ENCODE data around the gene SURF2. TPM values are rescaled to one million over a fixed set of nuclear protein-coding genes. Genes with fewer than 3 reads are reported as not detected.
"Not testable (repeated sequence)": the region's sequence is repeated elsewhere in the genome, so short reads cannot be mapped to it uniquely, and the experiment has no call there.

SURF2 gene
- total and polyA plus RNA-seq, 5 donors: 11.3 to 23.4 (median 12.8) TPM

GRCh38 chr9:133327021-133327420 is 29.3 kb upstream of the SURF2 start:
- intact Hi-C loops (cut with DNase I): loop anchor here in 3 of 4 donors (5.0 to 10.0 kb wide), 3 partner anchors 135 to 142 kb away; no protein-coding TSS in a partner anchor
- WGBS: 90% methylated on average over 6 of the region's 6 CpGs
- not testable (repeated sequence) for H3K4me3 ChIP-seq (ENCODE audit: low read length)

GRCh38 chr9:133327834-133328484 is 28.4 kb upstream of the SURF2 start:
- WGBS: 89% methylated on average over 10 of the region's 10 CpGs
- intact Hi-C loops (cut with DNase I): loop anchor here in 3 of 4 donors (5.0 to 10.0 kb wide), 3 partner anchors 136 to 143 kb away; no protein-coding TSS in a partner anchor
- peak in 1 of 2 donors; percentile 22 for ATAC-seq

More at GRCh38 chr9:133327021-133327420, 29.3 kb upstream of the SURF2 start:
- not testable (repeated sequence) for H3K4me1 ChIP-seq (ENCODE audit: control insufficient read depth, insufficient read depth, low read length); DNase-seq; ATAC-seq; H3K27ac ChIP-seq (ENCODE audit: low read length); H3K9me3 ChIP-seq (ENCODE audit: control insufficient read depth, low read length); H3K27me3 ChIP-seq (ENCODE audit: control insufficient read depth, insufficient read depth)

GRCh38 chr9:133329306-133330156 is 26.8 kb upstream of the SURF2 start:
- not testable (repeated sequence) for ATAC-seq; H3K27ac ChIP-seq (ENCODE audit: low read length); H3K27me3 ChIP-seq (ENCODE audit: control insufficient read depth, insufficient read depth); H3K9me3 ChIP-seq (ENCODE audit: control insufficient read depth, low read length); H3K4me3 ChIP-seq (ENCODE audit: low read length); H3K4me1 ChIP-seq (ENCODE audit: control insufficient read depth, insufficient read depth, low read length)
- 53% methylated on average over 21 of the region's 21 CpGs for WGBS
- peak in 2 of 3 donors; percentile 72 to 75 for DNase-seq
- intact Hi-C loops (cut with DNase I): loop anchor here (5.0 to 10.0 kb wide), 3 partner anchors 137 to 145 kb away; no protein-coding TSS in a partner anchor

More at GRCh38 chr9:133327834-133328484, 28.4 kb upstream of the SURF2 start:
- Histone ChIP-seq H3K27ac (ENCODE audit: low read length) (no peak overlapping the region), H3K9me3 (ENCODE audit: control insufficient read depth, low read length) (no peaks in the 10 kb centered on the region), H3K27me3 (ENCODE audit: control insufficient read depth, insufficient read depth) (no peaks in the 10 kb centered on the region), H3K4me1 (ENCODE audit: control insufficient read depth, insufficient read depth, low read length) (no peaks in the 10 kb centered on the region), H3K4me3 (ENCODE audit: low read length) (no peak overlapping the region)
- no peak for DNase-seq

GRCh38 chr9:133331221-133331620 is 25.1 kb upstream of the SURF2 start:
- ATAC-seq (no peak), DNase-seq (no peak)
- 87% methylated on average over 19 of the region's 19 CpGs for WGBS
- Histone ChIP-seq H3K27ac (ENCODE audit: low read length) (no peak overlapping the region), H3K4me1 (ENCODE audit: control insufficient read depth, insufficient read depth, low read length) (peaks cover 3% of the 10 kb centered on the region), H3K4me3 (ENCODE audit: low read length) (no peak overlapping the region), H3K9me3 (ENCODE audit: control insufficient read depth, low read length) (no peaks in the 10 kb centered on the region), H3K27me3 (ENCODE audit: control insufficient read depth, insufficient read depth) (no peaks in the 10 kb centered on the region)
- intact Hi-C loops (cut with DNase I): loop anchor here in 1 of 4 donors (5.0 kb wide), 1 partner anchor 144 kb away; no protein-coding TSS in a partner anchor

- Histone ChIP-seq H3K4me1 (ENCODE audit: control insufficient read depth, insufficient read depth, low read length) (peaks cover 3% of the 10 kb centered on the region), H3K9me3 (ENCODE audit: control insufficient read depth, low read length) (no peaks in the 10 kb centered on the region), H3K4me3 (ENCODE audit: low read length) (no peak overlapping the region), H3K27ac (ENCODE audit: low read length) (no peak overlapping the region), H3K27me3 (ENCODE audit: control insufficient read depth, insufficient read depth) (no peaks in the 10 kb centered on the region)
- ATAC-seq (no peak), DNase-seq (peak in 1 of 3 donors; percentile 60)
- intact Hi-C loops (cut with DNase I): loop anchor here in 1 of 4 donors (5.0 kb wide), 1 partner anchor 145 kb away; no protein-coding TSS in a partner anchor
- WGBS: 96% methylated on average over 57 of the region's 57 CpGs
Observed at GRCh38 chr9:133331641-133332380, 24.5 kb upstream of the SURF2 start.

- WGBS: 90% methylated on average over 20 of the region's 20 CpGs
- H3K27me3 ChIP-seq (ENCODE audit: control insufficient read depth, insufficient read depth): no peaks in the 10 kb centered on the region
- intact Hi-C loops (cut with DNase I): loop anchor here in 1 of 4 donors (5.0 kb wide), 1 partner anchor 145 kb away; no protein-coding TSS in a partner anchor
- H3K27ac ChIP-seq (ENCODE audit: low read length): no peak overlapping the region
- peak in 1 of 3 donors; percentile 56 for DNase-seq
- H3K9me3 ChIP-seq (ENCODE audit: control insufficient read depth, low read length): no peaks in the 10 kb centered on the region
- H3K4me1 ChIP-seq (ENCODE audit: control insufficient read depth, insufficient read depth, low read length): peaks cover 3% of the 10 kb centered on the region
- no peak overlapping the region for H3K4me3 ChIP-seq (ENCODE audit: low read length)
- ATAC-seq: no peak
Observed at GRCh38 chr9:133332381-133332730, 24.0 kb upstream of the SURF2 start.

GRCh38 chr9:133333011-133333410 is 23.3 kb upstream of the SURF2 start:
- DNase-seq (no peak), ATAC-seq (no peak)
- H3K4me1 ChIP-seq (ENCODE audit: control insufficient read depth, insufficient read depth, low read length): peaks cover 3% of the 10 kb centered on the region
- 94% methylated on average over 11 of the region's 11 CpGs for WGBS
- intact Hi-C loops (cut with DNase I): loop anchor here in 1 of 4 donors (5.0 kb wide), 1 partner anchor 146 kb away; no protein-coding TSS in a partner anchor
- H3K4me3 ChIP-seq (ENCODE audit: low read length): no peak overlapping the region
- no peaks in the 10 kb centered on the region for H3K27me3 ChIP-seq (ENCODE audit: control insufficient read depth, insufficient read depth)
- no peaks in the 10 kb centered on the region for H3K9me3 ChIP-seq (ENCODE audit: control insufficient read depth, low read length)
- H3K27ac ChIP-seq (ENCODE audit: low read length): no peak overlapping the region

GRCh38 chr9:133333566-133333965 is 22.8 kb upstream of the SURF2 start:
- WGBS: 90% methylated on average over 10 of the region's 10 CpGs
- no peak for DNase-seq

GRCh38 chr9:133334161-133334560 is 22.2 kb upstream of the SURF2 start:
- Histone ChIP-seq H3K27me3 (ENCODE audit: control insufficient read depth, insufficient read depth) (no peaks in the 10 kb centered on the region), H3K4me3 (ENCODE audit: low read length) (no peak overlapping the region), H3K4me1 (ENCODE audit: control insufficient read depth, insufficient read depth, low read length) (peaks cover 3% of the 10 kb centered on the region), H3K9me3 (ENCODE audit: control insufficient read depth, low read length) (no peaks in the 10 kb centered on the region), H3K27ac (ENCODE audit: low read length) (no peak overlapping the region)
- intact Hi-C loops (cut with DNase I): loop anchor here in 1 of 4 donors (5.0 kb wide), 1 partner anchor 147 kb away; no protein-coding TSS in a partner anchor
- ATAC-seq: no peak
- WGBS: 89% methylated on average over 6 of the region's 6 CpGs
- DNase-seq: no peak

More at GRCh38 chr9:133333566-133333965, 22.8 kb upstream of the SURF2 start:
- Histone ChIP-seq H3K27ac (ENCODE audit: low read length) (no peak overlapping the region), H3K4me3 (ENCODE audit: low read length) (no peak overlapping the region), H3K4me1 (ENCODE audit: control insufficient read depth, insufficient read depth, low read length) (peaks cover 3% of the 10 kb centered on the region), H3K27me3 (ENCODE audit: control insufficient read depth, insufficient read depth) (no peaks in the 10 kb centered on the region), H3K9me3 (ENCODE audit: control insufficient read depth, low read length) (no peaks in the 10 kb centered on the region)
- intact Hi-C loops (cut with DNase I): loop anchor here in 1 of 4 donors (5.0 kb wide), 1 partner anchor 146 kb away; no protein-coding TSS in a partner anchor
- ATAC-seq: no peak

GRCh38 chr9:133334888-133335287 is 21.5 kb upstream of the SURF2 start:
- H3K9me3 ChIP-seq (ENCODE audit: control insufficient read depth, low read length); H3K4me1 ChIP-seq (ENCODE audit: control insufficient read depth, insufficient read depth, low read length); DNase-seq; H3K27ac ChIP-seq (ENCODE audit: low read length); H3K4me3 ChIP-seq (ENCODE audit: low read length); H3K27me3 ChIP-seq (ENCODE audit: control insufficient read depth, insufficient read depth); ATAC-seq: not testable (repeated sequence)
- intact Hi-C loops (cut with DNase I): loop anchor here in 1 of 4 donors (5.0 kb wide), 1 partner anchor 148 kb away; no protein-coding TSS in a partner anchor
- WGBS: 86% methylated on average over 11 of the region's 11 CpGs

Data from right cardiac atrium (tissue), 5 donors.